Ascending aorta (tissue), 2 donors: Measurements from ENCODE around the gene PDE6C. TPM values are rescaled to one million over a fixed set of nuclear protein-coding genes. Genes with fewer than 3 reads are reported as not detected.

ENCODE experiments used
- DNase-seq, 2 donors: peaks; one replicate each; pipeline ENCODE4 v3.0.0-alpha.2; 2019; ENCODE audit warnings: low spot score in 2 of 2
- H3K27ac ChIP-seq, 2 donors: fragments of 200-600 bp; sonication (generic); one replicate each; pipeline ENCODE4 v1.5.1; 2016 to 2017; ENCODE audit warnings: mild to moderate bottlenecking in 1 of 2
- H3K27me3 ChIP-seq: fragments of 200-600 bp; sonication (generic); one replicate; pipeline ENCODE4 v1.5.1; 2017
- H3K36me3 ChIP-seq, 2 donors: fragments of 200-600 bp; sonication (generic); one replicate each; pipeline ENCODE4 v1.5.1; 2016
- H3K4me1 ChIP-seq, 2 donors: fragments of 200-600 bp; sonication (generic); one replicate each; pipeline ENCODE4 v1.5.1; 2016 to 2017; ENCODE audit warnings: mild to moderate bottlenecking in 1 of 2
- H3K4me3 ChIP-seq, 2 donors: fragments of 200-600 bp; sonication (generic); one replicate each; pipeline ENCODE4 v1.5.1; 2016 to 2017; ENCODE audit warnings: mild to moderate bottlenecking in 1 of 2
- H3K9me3 ChIP-seq, 2 donors: fragments of 200-600 bp; sonication (generic); one replicate each; pipeline ENCODE4 v1.5.1; 2016
- intact Hi-C: fragments of 100-400 bp; cut with DNase I; formaldehyde crosslinking; loops from one replicate; pipeline ENCODE4 v1.15.1; 2023
- total RNA-seq: library from RNA; depleted of rRNA; stranded (reverse); fragments of >200 nt; gene quantifications from one replicate; pipeline ENCODE4 v1.1.0, GENCODE V29; 2016
- TF ChIP-seq, protein P1 (sequence below), 3 experiments: fragments of 200-600 bp in 2 of 3; fragments of 450-650 bp in 1 of 3; sonication (generic) in 2 of 3; IDR thresholded peaks; one replicate each; pipeline ENCODE4 v1.5.1; 2016 to 2019; ENCODE audit warnings: antibody characterized with exemption in 3 of 3, mild to moderate bottlenecking in 1 of 3, moderate library complexity in 1 of 3

PDE6C gene
- total RNA-seq, 1 donor from 2014 or later = not detected

DNA sequence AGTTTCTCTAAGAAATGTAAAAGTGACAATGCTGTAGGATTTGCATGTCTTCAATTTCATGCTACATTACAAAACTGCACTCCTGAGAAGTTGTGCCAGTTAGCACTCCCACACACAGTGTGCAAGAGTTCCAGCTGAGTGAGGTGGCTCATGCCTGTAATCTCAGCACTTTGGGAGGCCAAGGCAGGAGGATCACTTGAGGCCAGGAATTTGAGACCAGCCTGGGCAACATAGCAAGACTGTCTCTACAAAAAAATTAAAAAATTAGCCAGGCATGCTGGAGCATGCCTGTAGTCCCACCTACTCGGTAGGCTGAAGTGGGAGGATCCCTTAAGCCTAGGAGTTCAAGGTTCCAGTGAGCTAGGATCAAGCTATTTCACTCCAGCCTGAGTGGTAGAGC, 45.4 kb downstream of the PDE6C start:
- H3K4me3 ChIP-seq = no peak overlapping the region
- intact Hi-C loops = no loop called here
- H3K36me3 ChIP-seq = no peaks in the 10 kb centered on the region
- peaks cover 0 to 4% of the 10 kb centered on the region in 2 donors for H3K4me1 ChIP-seq
- DNase-seq = no peak
- H3K27me3 ChIP-seq = no peaks in the 10 kb centered on the region
- TF ChIP-seq, protein P1, sequence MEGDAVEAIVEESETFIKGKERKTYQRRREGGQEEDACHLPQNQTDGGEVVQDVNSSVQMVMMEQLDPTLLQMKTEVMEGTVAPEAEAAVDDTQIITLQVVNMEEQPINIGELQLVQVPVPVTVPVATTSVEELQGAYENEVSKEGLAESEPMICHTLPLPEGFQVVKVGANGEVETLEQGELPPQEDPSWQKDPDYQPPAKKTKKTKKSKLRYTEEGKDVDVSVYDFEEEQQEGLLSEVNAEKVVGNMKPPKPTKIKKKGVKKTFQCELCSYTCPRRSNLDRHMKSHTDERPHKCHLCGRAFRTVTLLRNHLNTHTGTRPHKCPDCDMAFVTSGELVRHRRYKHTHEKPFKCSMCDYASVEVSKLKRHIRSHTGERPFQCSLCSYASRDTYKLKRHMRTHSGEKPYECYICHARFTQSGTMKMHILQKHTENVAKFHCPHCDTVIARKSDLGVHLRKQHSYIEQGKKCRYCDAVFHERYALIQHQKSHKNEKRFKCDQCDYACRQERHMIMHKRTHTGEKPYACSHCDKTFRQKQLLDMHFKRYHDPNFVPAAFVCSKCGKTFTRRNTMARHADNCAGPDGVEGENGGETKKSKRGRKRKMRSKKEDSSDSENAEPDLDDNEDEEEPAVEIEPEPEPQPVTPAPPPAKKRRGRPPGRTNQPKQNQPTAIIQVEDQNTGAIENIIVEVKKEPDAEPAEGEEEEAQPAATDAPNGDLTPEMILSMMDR (IDR thresholded peaks at IDR 0.05) = no peak
- H3K9me3 ChIP-seq = no peaks in the 10 kb centered on the region
- H3K27ac ChIP-seq = no peak overlapping the region

GRCh38 chr10:93666030-93666429, 53.7 kb downstream of the PDE6C start:
- no peak for DNase-seq
- TF ChIP-seq, protein P1 (IDR thresholded peaks at IDR 0.05) = no peak
- peaks cover 13 to 37% of the 10 kb centered on the region in 2 donors for H3K36me3 ChIP-seq
- no peak overlapping the region for H3K27ac ChIP-seq
- H3K9me3 ChIP-seq = no peaks in the 10 kb centered on the region
- H3K27me3 ChIP-seq = no peaks in the 10 kb centered on the region
- H3K4me3 ChIP-seq = no peak overlapping the region
- intact Hi-C loops = no loop called here
- no peaks in the 10 kb centered on the region for H3K4me1 ChIP-seq

- Histone ChIP-seq H3K36me3 (peaks cover 17 to 37% of the 10 kb centered on the region in 2 donors), H3K9me3 (no peaks in the 10 kb centered on the region), H3K4me1 (no peaks in the 10 kb centered on the region), H3K27ac (no peak overlapping the region), H3K4me3 (no peak overlapping the region), H3K27me3 (no peaks in the 10 kb centered on the region)
- intact Hi-C loops = no loop called here
- no peak for DNase-seq
- TF ChIP-seq, protein P1 (IDR thresholded peaks at IDR 0.05) = no peak
Measured at GRCh38 chr10:93667795-93668194, 55.5 kb downstream of the PDE6C start.

GRCh38 chr10:93670372-93670771, 58.0 kb downstream of the PDE6C start:
- no peak for DNase-seq
- Histone ChIP-seq H3K27ac (no peak overlapping the region), H3K36me3 (peaks cover 27 to 43% of the 10 kb centered on the region in 2 donors), H3K27me3 (no peaks in the 10 kb centered on the region), H3K4me3 (no peak overlapping the region), H3K4me1 (no peaks in the 10 kb centered on the region), H3K9me3 (no peaks in the 10 kb centered on the region)
- intact Hi-C loops = loop anchor here (10.0 kb wide), 1 partner anchor 306 kb away; no protein-coding TSS in a partner anchor
- TF ChIP-seq, protein P1 (IDR thresholded peaks at IDR 0.05) = no peak

GRCh38 chr10:93671042-93671441, 58.7 kb downstream of the PDE6C start:
- intact Hi-C loops = loop anchor here (10.0 kb wide), 1 partner anchor 306 kb away; no protein-coding TSS in a partner anchor
- H3K4me1 ChIP-seq = no peaks in the 10 kb centered on the region
- no peak overlapping the region for H3K4me3 ChIP-seq
- H3K27me3 ChIP-seq = no peaks in the 10 kb centered on the region
- no peaks in the 10 kb centered on the region for H3K9me3 ChIP-seq
- H3K36me3 ChIP-seq = peaks cover 33 to 47% of the 10 kb centered on the region in 2 donors
- TF ChIP-seq, protein P1 (IDR thresholded peaks at IDR 0.05) = no peak
- no peak for DNase-seq
- no peak overlapping the region for H3K27ac ChIP-seq
